ENCODE data around the gene USO1. TPM values are rescaled to one million over a fixed set of nuclear protein-coding genes. Genes with fewer than 3 reads are reported as not detected.
A peak's percentile ranks its signal among the peaks of the same experiment; 100 is the strongest.

Gene USO1
- total RNA-seq, 1 experiment from 2014 or later: 110 TPM

GRCh38 chr4:75742451-75742850 lies 18.1 kb downstream of the USO1 start:
- H3K27ac Mint-ChIP-seq: 0 out of 7 replicates have a peak overlapping the region, but pooled peaks of 1 of the 3 experiments have one; percentile 9
- DNase-seq: no peak
- Histone ChIP-seq H2BK15ac (ENCODE audit: low read depth, low read length) (no peak overlapping the region), H2BK120ac (ENCODE audit: low read depth, low read length, poor library complexity, severe bottlenecking) (no peak overlapping the region), H3T11ph (ENCODE audit: low read length) (no peak overlapping the region), H4K8ac (replicated peaks; ENCODE audit: insufficient read length, low read depth, low read length) (no peak overlapping the region), H3K79me2 (ENCODE audit: insufficient read depth, low read length) (peaks cover 11% of the 10 kb centered on the region; the same call in 1 of the 2 replicates), H2BK12ac (ENCODE audit: insufficient read length, low read depth, low read length) (no peak overlapping the region), H3K9ac (ENCODE audit: extremely low read depth, insufficient read length, low read length) (no peak overlapping the region), H3K56ac (ENCODE audit: insufficient read length, low read depth, low read length) (no peak overlapping the region), H3K27me3 (ENCODE audit: insufficient read depth, low read length) (no peaks in the 10 kb centered on the region), H4K91ac (ENCODE audit: insufficient read length, low read depth, low read length) (no peak overlapping the region), H3K27ac (ENCODE audit: insufficient read length, low read depth, low read length) (no peak overlapping the region), H2BK5ac (ENCODE audit: insufficient read length, low read length) (no peak overlapping the region), H3K4me2 (ENCODE audit: insufficient read depth, insufficient read length, low read length) (no peak overlapping the region), H2BK20ac (ENCODE audit: low read depth, low read length, poor library complexity, severe bottlenecking) (no peak overlapping the region), H3K79me1 (ENCODE audit: insufficient read depth, low read depth, low read length, poor library complexity, severe bottlenecking) (peaks cover 3% of the 10 kb centered on the region), H3K4ac (ENCODE audit: low read depth, low read length) (no peak overlapping the region), H3K23ac (ENCODE audit: insufficient read length, low read depth, low read length) (no peak overlapping the region), H3K9me3 (ENCODE audit: control insufficient read depth, low read depth, low read length) (no peaks in the 10 kb centered on the region), H4K20me1 (ENCODE audit: control insufficient read depth, insufficient read depth, insufficient read length) (no peaks in the 10 kb centered on the region), H3K18ac (ENCODE audit: insufficient read length, low read depth, low read length) (no peak overlapping the region), H2AK5ac (ENCODE audit: insufficient read length, low read length) (no peak overlapping the region), H3K4me1 (ENCODE audit: insufficient read depth, low read length) (no peaks in the 10 kb centered on the region), H3K23me2 (ENCODE audit: insufficient read length, low read depth, low read length, poor library complexity, severe bottlenecking) (no peaks in the 10 kb centered on the region), H2AFZ (ENCODE audit: low read length) (no peak overlapping the region), H3K14ac (ENCODE audit: insufficient read depth, low read length) (no peak overlapping the region), H4K5ac (ENCODE audit: insufficient read length, low read depth, low read length) (no peak overlapping the region)
- TF ChIP-seq, protein P1, sequence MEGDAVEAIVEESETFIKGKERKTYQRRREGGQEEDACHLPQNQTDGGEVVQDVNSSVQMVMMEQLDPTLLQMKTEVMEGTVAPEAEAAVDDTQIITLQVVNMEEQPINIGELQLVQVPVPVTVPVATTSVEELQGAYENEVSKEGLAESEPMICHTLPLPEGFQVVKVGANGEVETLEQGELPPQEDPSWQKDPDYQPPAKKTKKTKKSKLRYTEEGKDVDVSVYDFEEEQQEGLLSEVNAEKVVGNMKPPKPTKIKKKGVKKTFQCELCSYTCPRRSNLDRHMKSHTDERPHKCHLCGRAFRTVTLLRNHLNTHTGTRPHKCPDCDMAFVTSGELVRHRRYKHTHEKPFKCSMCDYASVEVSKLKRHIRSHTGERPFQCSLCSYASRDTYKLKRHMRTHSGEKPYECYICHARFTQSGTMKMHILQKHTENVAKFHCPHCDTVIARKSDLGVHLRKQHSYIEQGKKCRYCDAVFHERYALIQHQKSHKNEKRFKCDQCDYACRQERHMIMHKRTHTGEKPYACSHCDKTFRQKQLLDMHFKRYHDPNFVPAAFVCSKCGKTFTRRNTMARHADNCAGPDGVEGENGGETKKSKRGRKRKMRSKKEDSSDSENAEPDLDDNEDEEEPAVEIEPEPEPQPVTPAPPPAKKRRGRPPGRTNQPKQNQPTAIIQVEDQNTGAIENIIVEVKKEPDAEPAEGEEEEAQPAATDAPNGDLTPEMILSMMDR (conservative IDR thresholded peaks at IDR 0.05): no peak
- H3K4me3 Mint-ChIP-seq: no peak overlapping the region
- no peaks in the 10 kb centered on the region for H3K9me3 Mint-ChIP-seq
- H3K4me1 Mint-ChIP-seq: no peaks in the 10 kb centered on the region
- no peaks in the 10 kb centered on the region for H3K27me3 Mint-ChIP-seq (ENCODE audit: low read depth)
- peaks cover 5 to 12% (median 9%) of the 10 kb centered on the region in 3 experiments; a peak in 4 of 7 replicates for H3K36me3 Mint-ChIP-seq (ENCODE audit: insufficient read depth in 1 of 3, low read depth in 3 of 3)

Measured in H9 (cell line).